Heart left ventricle (tissue), 13 donors: ENCODE data around the gene USP46.

ENCODE experiments used
- POLR2A ChIP-seq, 2 donors: fragments of 450-650 bp; IDR thresholded peaks; one replicate each; pipeline ENCODE4 v1.6.1; 2017; ENCODE audit warnings: antibody characterized with exemption in 2 of 2, mild to moderate bottlenecking in 2 of 2, moderate library complexity in 2 of 2
- TF ChIP-seq, protein P1 (sequence below), 12 donors: fragments of 200-600 bp; sonication (generic) in 4 of 12; IDR thresholded peaks; one replicate each; pipeline versions ENCODE4 v1.5.0 to v1.8.0; 2018 to 2022; ENCODE audit warnings: antibody characterized with exemption in 12 of 12, mild to moderate bottlenecking in 5 of 12
- donor health status: ischemic (EF 13 %, LVEDD 7.1; RV severe dilation, severe dysfunction).
- donor health status: DM: no; HTN: yes; CAD: no.
- donor health status: DM: no; HTN: no; CAD: no.
- donor health status: ischemic (EF 25% LVEDD 6.9; RV normal size, moderate dysfunction).
- donor health status: ischemic (EF 25% LVEDD 5.7; RV mildly dilated, moderate dysfunction).
- donor health status: ischemic (EF 35%, LVEDD 5.7; RV mildly dilated, moderate dysfunction).
- donor health status: nonischemic (EF 11% LVEDD 7.7; RV severe dilation, severe dysfunction).
- donor health status: DM: yes; HTN: yes; CAD: no.
- donor health status: PGD.
- donor health status: ischemic (EF 29% LVEDD 5.4; RV normal size, mild dysfunction).
- donor health status: nonischemic (EF 23%, LVEDD 6.1; RV moderate dilation, normal function).

DNA sequence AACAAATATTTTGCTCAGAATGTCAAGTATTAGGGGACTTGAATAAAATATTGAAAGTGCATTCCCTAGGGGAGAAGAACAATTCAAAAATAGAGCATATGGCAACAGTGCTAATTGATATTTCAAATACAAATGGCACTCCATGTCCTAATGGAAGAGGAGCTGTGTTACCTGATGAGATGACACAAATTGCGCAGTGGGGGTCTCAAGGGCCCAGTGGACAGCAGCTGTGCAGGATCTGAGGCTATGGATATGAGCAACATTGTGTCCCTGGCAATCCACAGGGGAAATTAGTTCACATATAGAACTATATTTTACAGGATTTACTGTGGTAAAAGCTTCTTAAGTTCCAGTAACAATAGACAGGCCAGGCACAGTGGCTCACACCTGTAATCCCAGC lies 17.4 kb upstream of the USP46 start:
- TF ChIP-seq, protein P1, sequence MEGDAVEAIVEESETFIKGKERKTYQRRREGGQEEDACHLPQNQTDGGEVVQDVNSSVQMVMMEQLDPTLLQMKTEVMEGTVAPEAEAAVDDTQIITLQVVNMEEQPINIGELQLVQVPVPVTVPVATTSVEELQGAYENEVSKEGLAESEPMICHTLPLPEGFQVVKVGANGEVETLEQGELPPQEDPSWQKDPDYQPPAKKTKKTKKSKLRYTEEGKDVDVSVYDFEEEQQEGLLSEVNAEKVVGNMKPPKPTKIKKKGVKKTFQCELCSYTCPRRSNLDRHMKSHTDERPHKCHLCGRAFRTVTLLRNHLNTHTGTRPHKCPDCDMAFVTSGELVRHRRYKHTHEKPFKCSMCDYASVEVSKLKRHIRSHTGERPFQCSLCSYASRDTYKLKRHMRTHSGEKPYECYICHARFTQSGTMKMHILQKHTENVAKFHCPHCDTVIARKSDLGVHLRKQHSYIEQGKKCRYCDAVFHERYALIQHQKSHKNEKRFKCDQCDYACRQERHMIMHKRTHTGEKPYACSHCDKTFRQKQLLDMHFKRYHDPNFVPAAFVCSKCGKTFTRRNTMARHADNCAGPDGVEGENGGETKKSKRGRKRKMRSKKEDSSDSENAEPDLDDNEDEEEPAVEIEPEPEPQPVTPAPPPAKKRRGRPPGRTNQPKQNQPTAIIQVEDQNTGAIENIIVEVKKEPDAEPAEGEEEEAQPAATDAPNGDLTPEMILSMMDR (IDR thresholded peaks at IDR 0.05) = no peak
- no peak for TF ChIP-seq POLR2A (IDR thresholded peaks at IDR 0.05)
